HG03521 (cell line): Measurements from ENCODE around the gene SLC17A7.
"Not testable (repeated sequence)": the region's sequence is repeated elsewhere in the genome, so short reads cannot be mapped to it uniquely, and the experiment has no call there.

ENCODE experiments used
- ATAC-seq: cut with Tn5 transposase; IDR thresholded peaks from one replicate; pipeline ENCODE4 v1.9.1; 2021; ENCODE audit warnings: mild to moderate bottlenecking, moderate library complexity; ENCODE audit not compliant: unreplicated experiment

Gene SLC17A7

GRCh38 chr19:49445997-49446396 lies 4.7 kb upstream of the SLC17A7 start:
- no peak for ATAC-seq

GRCh38 chr19:49444100-49444700 lies 2.9 kb upstream of the SLC17A7 start:
- not testable (repeated sequence) for ATAC-seq

- ATAC-seq, result peak; percentile 74
These were observed 2.2 kb upstream of the SLC17A7 start for GRCh38 chr19:49443366-49444099.

- ATAC-seq, result peak; percentile 14
These were observed 1.5 kb upstream of the SLC17A7 start for GRCh38 chr19:49442771-49443365.

- no peak for ATAC-seq
These were observed 1.0 kb upstream of the SLC17A7 start for GRCh38 chr19:49442354-49442753.

GRCh38 chr19:49441960-49442350 lies 628 bp upstream of the SLC17A7 start:
- ATAC-seq, result no peak

GRCh38 chr19:49440439-49441209 lies 703 bp downstream of the SLC17A7 start:
- ATAC-seq, result no peak

- ATAC-seq, result no peak
These were observed 1.5 kb downstream of the SLC17A7 start for GRCh38 chr19:49439836-49440235.

- no peak for ATAC-seq
These were observed 3.1 kb downstream of the SLC17A7 start for GRCh38 chr19:49438261-49438660.

- no peak for ATAC-seq
These were observed 4.1 kb downstream of the SLC17A7 start for GRCh38 chr19:49437231-49437630.

- ATAC-seq, result no peak
These were observed 4.8 kb downstream of the SLC17A7 start for GRCh38 chr19:49436381-49437017.

GRCh38 chr19:49435670-49436069 lies 5.7 kb downstream of the SLC17A7 start:
- no peak for ATAC-seq

GRCh38 chr19:49434907-49435583 lies 6.3 kb downstream of the SLC17A7 start:
- no peak for ATAC-seq

- ATAC-seq, result no peak
These were observed 8.0 kb downstream of the SLC17A7 start for GRCh38 chr19:49433240-49433901.

GRCh38 chr19:49432141-49433073 lies 8.9 kb downstream of the SLC17A7 start:
- ATAC-seq, result no peak

GRCh38 chr19:49431330-49431749 lies 10.0 kb downstream of the SLC17A7 start:
- no peak for ATAC-seq

GRCh38 chr19:49430678-49431329 lies 10.5 kb downstream of the SLC17A7 start:
- ATAC-seq, result no peak

- no peak for ATAC-seq
These were observed 11.1 kb downstream of the SLC17A7 start for GRCh38 chr19:49430172-49430677.
